Subcutaneous adipose tissue (tissue), 4 donors: ENCODE results near the gene GFRA3. TPM values are rescaled to one million over a fixed set of nuclear protein-coding genes. Genes with fewer than 3 reads are reported as not detected.

Source experiments
- CTCF ChIP-seq: fragments of 450-650 bp; IDR thresholded peaks from one replicate; pipeline ENCODE4 v1.5.1; 2016; ENCODE audit warnings: low read depth, mild to moderate bottlenecking, control low read depth, antibody characterized with exemption, moderate library complexity
- total RNA-seq, 4 donors: library from RNA; depleted of rRNA; stranded (reverse); fragments of >200 nt; gene quantifications; one replicate each; pipeline ENCODE4 v1.1.0, GENCODE V29; 2016

The GFRA3 gene
- total RNA-seq, 4 donors from 2014 or later, result 0.22 TPM; not detected in 3

- no peak for TF ChIP-seq CTCF
Observed at GRCh38 chr5:138246334-138246733, 28.1 kb downstream of the GFRA3 start.

DNA sequence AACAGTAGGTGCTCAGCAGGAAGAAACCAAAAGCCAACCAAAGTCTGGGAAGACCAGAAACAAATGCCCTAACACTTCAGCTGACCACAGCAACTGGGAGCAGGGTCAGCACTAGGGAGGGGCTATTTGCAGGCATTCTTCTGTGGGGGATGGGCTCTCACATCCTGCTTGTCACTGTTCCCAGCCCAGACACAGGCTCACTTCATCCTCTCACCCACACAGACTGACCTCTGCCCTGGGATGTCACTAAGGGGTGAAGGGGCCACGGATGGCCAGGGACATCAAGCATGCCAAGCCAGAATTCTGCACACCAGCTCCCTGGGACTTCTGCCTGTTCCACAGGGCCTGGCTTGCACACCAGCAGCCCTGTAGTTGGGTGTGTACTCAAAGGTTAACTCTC lies 28.7 kb downstream of the GFRA3 start:
- TF ChIP-seq CTCF, result no peak

DNA sequence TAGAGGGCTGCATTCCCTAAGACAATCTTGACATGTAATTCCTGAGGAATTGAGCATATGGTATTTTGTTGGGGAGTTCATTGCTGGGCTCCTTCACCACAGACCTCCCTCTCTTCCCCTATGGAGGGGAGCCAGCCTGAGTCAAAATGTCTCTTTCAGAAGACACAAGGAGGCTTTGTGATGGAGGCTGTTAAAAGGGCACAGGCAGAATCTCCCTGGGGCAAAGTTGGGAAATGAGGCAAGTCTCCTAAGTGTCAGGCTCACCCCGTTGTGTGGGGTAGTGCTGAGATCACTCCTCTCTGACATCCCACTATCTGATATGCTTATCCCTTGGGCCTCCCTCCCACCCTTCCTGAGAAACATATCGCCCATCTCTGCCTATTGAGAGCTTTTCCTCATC lies 30.6 kb downstream of the GFRA3 start:
- no peak for TF ChIP-seq CTCF

- no peak for TF ChIP-seq CTCF
Observed at GRCh38 chr5:138241688-138242571, 32.5 kb downstream of the GFRA3 start.

- TF ChIP-seq CTCF, result no peak
Observed at GRCh38 chr5:138240650-138241385, 33.6 kb downstream of the GFRA3 start.

- TF ChIP-seq CTCF, result no peak
Observed at GRCh38 chr5:138238034-138238433, 36.4 kb downstream of the GFRA3 start.

DNA sequence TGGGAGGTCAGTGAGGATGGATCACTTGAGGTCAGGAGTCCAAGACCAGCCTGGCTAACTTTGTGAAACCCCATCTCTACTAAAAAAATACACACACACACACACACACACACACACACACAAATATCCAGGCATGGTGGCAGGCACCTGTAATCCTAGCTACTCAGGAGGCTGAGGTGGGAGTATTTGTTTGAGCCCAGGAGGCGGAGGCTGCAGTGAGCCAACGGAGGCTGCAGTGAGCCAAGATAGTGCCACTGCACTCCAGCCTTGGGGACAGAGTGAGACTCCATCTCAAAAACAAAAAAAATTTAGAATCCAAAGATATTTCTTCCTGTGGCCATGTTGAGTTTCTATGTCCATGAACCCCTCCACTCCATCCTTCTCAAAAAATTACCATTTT lies 39.8 kb downstream of the GFRA3 start:
- TF ChIP-seq CTCF, result no peak
